Activated CD4-positive, alpha-beta T cell treated with anti-CD3 and anti-CD28 coated beads, Interleukin-2, amount 50 U/mL, for 4 hours (primary cell): Measurements from ENCODE around the gene CTNNBL1.
"Not testable (repeated sequence)": the region's sequence is repeated elsewhere in the genome, so short reads cannot be mapped to it uniquely, and the experiment has no call there.

ENCODE experiments used
- DNase-seq, 2 experiments: peaks; one replicate each; pipeline ENCODE4 v3.0.0-alpha.2; 2020

Gene CTNNBL1

GRCh38 chr20:37679751-37680150 is 14.1 kb upstream of the CTNNBL1 start:
- DNase-seq, result not testable (repeated sequence)

GRCh38 chr20:37680420-37680819 is 13.4 kb upstream of the CTNNBL1 start:
- DNase-seq, result no peak

- no peak for DNase-seq
Measured at GRCh38 chr20:37681384-37682112, 12.3 kb upstream of the CTNNBL1 start.

GRCh38 chr20:37683146-37683545 is 10.7 kb upstream of the CTNNBL1 start:
- not testable (repeated sequence) for DNase-seq

GRCh38 chr20:37686762-37687477 is 6.9 kb upstream of the CTNNBL1 start:
- DNase-seq, result no peak

GRCh38 chr20:37687478-37687805 is 6.4 kb upstream of the CTNNBL1 start:
- DNase-seq, result no peak

- no peak for DNase-seq
Measured at GRCh38 chr20:37688093-37688492, 5.7 kb upstream of the CTNNBL1 start.

GRCh38 chr20:37690626-37691369 is 3.0 kb upstream of the CTNNBL1 start:
- no peak for DNase-seq

GRCh38 chr20:37692459-37693166 is 1.2 kb upstream of the CTNNBL1 start:
- DNase-seq, result no peak

GRCh38 chr20:37693242-37693634 is 592 bp upstream of the CTNNBL1 start:
- DNase-seq, result no peak

- no peak for DNase-seq
Measured at GRCh38 chr20:37695684-37696342, 2.0 kb downstream of the CTNNBL1 start.

GRCh38 chr20:37697314-37697713 is 3.5 kb downstream of the CTNNBL1 start:
- DNase-seq, result no peak

GRCh38 chr20:37699202-37699601 is 5.4 kb downstream of the CTNNBL1 start:
- DNase-seq, result no peak

- DNase-seq, result no peak
Measured at GRCh38 chr20:37700301-37700700, 6.5 kb downstream of the CTNNBL1 start.

GRCh38 chr20:37701676-37702075 is 7.8 kb downstream of the CTNNBL1 start:
- not testable (repeated sequence) for DNase-seq

GRCh38 chr20:37702403-37703034 is 8.7 kb downstream of the CTNNBL1 start:
- no peak for DNase-seq

GRCh38 chr20:37703035-37703845 is 9.4 kb downstream of the CTNNBL1 start:
- no peak for DNase-seq

- no peak for DNase-seq
Measured at GRCh38 chr20:37704955-37705354, 11.1 kb downstream of the CTNNBL1 start.

- DNase-seq, result no peak
Measured at GRCh38 chr20:37706298-37706697, 12.5 kb downstream of the CTNNBL1 start.

GRCh38 chr20:37711001-37711400 is 17.2 kb downstream of the CTNNBL1 start:
- DNase-seq, result no peak
